IMR-90 (cell line): ENCODE results near the gene CRIM1. TPM values are rescaled to one million over a fixed set of nuclear protein-coding genes. Genes with fewer than 3 reads are reported as not detected.

ENCODE experiments used
- ATAC-seq: fragments of 200-7000 bp; cut with Tn5 transposase; 2 replicates; pipeline ENCODE4 v1.9.1; 2020; ENCODE audit warnings: low read depth, mild to moderate bottlenecking, moderate library complexity
- BruUV-seq: library from RNA; stranded (reverse); fragments of 400-500 nt; replicated peaks from 2 replicates; lab custom pipeline; 2021; lab: Mats Ljungman, UMichigan
- CTCF ChIA-PET: fragments of 300-600 bp; formaldehyde crosslinking; extraction: SDS; loops from one replicate; lab custom pipeline; 2021; ENCODE audit warnings: antibody characterized with exemption; lab: Yijun Ruan, JAX
- POLR2A ChIA-PET: fragments of 300-600 bp; sonication (Branson Sonifier 250); formaldehyde crosslinking; loops from one replicate; lab custom pipeline; 2022; ENCODE audit warnings: antibody characterized with exemption; ENCODE audit not compliant: unreplicated experiment; lab: Charles Lee
- DNase-seq: peaks from one replicate; pipeline ENCODE4 v3.0.0; 2013
- H2AFZ ChIP-seq: replicated peaks from 2 replicates; pipeline ENCODE3; 2013; ENCODE audit warnings: low read length, mild to moderate bottlenecking; ENCODE audit not compliant: poor library complexity
- H2AK5ac ChIP-seq: 2 replicates; pipeline ENCODE4 v1.6.1; 2013; ENCODE audit warnings: low read depth, low read length, inconsistent platforms
- H2AK9ac ChIP-seq: replicated peaks from 2 replicates; pipeline ENCODE3; 2013; ENCODE audit warnings: mild to moderate bottlenecking, low read depth, low read length, moderate library complexity; ENCODE audit not compliant: poor library complexity
- H2BK120ac ChIP-seq: 2 replicates; pipeline ENCODE4 v1.6.1; 2013; ENCODE audit warnings: low read depth, low read length, inconsistent platforms
- H2BK15ac ChIP-seq: 3 replicates; pipeline ENCODE4 v1.6.1; 2013; ENCODE audit warnings: low read depth, low read length, inconsistent platforms
- H2BK20ac ChIP-seq: 2 replicates; pipeline ENCODE4 v1.6.1; 2013; ENCODE audit warnings: low read depth, mild to moderate bottlenecking, inconsistent platforms, low read length, moderate library complexity
- H2BK5ac ChIP-seq: 2 replicates; pipeline ENCODE4 v1.6.1; 2013; ENCODE audit warnings: mild to moderate bottlenecking, low read depth, low read length, inconsistent platforms; ENCODE audit not compliant: poor library complexity, severe bottlenecking
- H3K14ac ChIP-seq: replicated peaks from 2 replicates; pipeline ENCODE4 v1.6.1; 2013; ENCODE audit warnings: low read depth, low read length, inconsistent platforms
- H3K18ac ChIP-seq: 2 replicates; pipeline ENCODE4 v1.6.1; 2013; ENCODE audit warnings: low read depth, low read length, control low read depth
- H3K23ac ChIP-seq: 2 replicates; pipeline ENCODE4 v1.6.1; 2013; ENCODE audit warnings: low read depth, low read length, inconsistent platforms
- H3K27ac ChIP-seq: 2 replicates; pipeline ENCODE4 v1.5.1; 2013; ENCODE audit warnings: mild to moderate bottlenecking, control low read depth, low read length; ENCODE audit not compliant: insufficient read depth
- H3K27me3 ChIP-seq: 2 replicates; pipeline ENCODE4 v1.6.1; 2013; ENCODE audit warnings: low read length; ENCODE audit not compliant: control insufficient read depth, insufficient read depth
- H3K36me3 ChIP-seq: 2 replicates; pipeline ENCODE4 v1.6.1; 2013; ENCODE audit warnings: low read length, mixed read lengths; ENCODE audit not compliant: control insufficient read depth, insufficient read depth
- H3K4ac ChIP-seq: 2 replicates; pipeline ENCODE4 v1.6.1; 2013; ENCODE audit warnings: low read depth, low read length, inconsistent platforms
- H3K4me1 ChIP-seq: 2 replicates; pipeline ENCODE4 v1.6.1; 2013; ENCODE audit warnings: low read length, mixed read lengths; ENCODE audit not compliant: control insufficient read depth, insufficient read depth
- H3K4me2 ChIP-seq: 2 replicates; pipeline ENCODE4 v1.6.1; 2013; ENCODE audit warnings: low read depth, mild to moderate bottlenecking, control low read depth, low read length, moderate library complexity
- H3K4me3 ChIP-seq: 2 replicates; pipeline ENCODE4 v1.5.1; 2013; ENCODE audit warnings: low read depth, mild to moderate bottlenecking, control low read depth, low read length, moderate library complexity; ENCODE audit not compliant: insufficient read depth
- H3K56ac ChIP-seq: 2 replicates; pipeline ENCODE4 v1.6.1; 2013; ENCODE audit warnings: low read length, inconsistent platforms; ENCODE audit not compliant: insufficient read depth; ENCODE audit errors: extremely low read depth
- H3K79me1 ChIP-seq, 2 experiments: 2 replicates each; pipeline ENCODE4 v1.6.1; 2013; ENCODE audit warnings: low read length in 2 of 2, inconsistent platforms in 1 of 2, low read depth in 1 of 2
- H3K9ac ChIP-seq: 2 replicates; pipeline ENCODE4 v1.6.1; 2013; ENCODE audit warnings: low read depth, low read length, control low read depth
- H3K9me1 ChIP-seq: 2 replicates; pipeline ENCODE4 v1.6.1; 2013; ENCODE audit warnings: low read length, inconsistent platforms; ENCODE audit not compliant: insufficient read depth
- H3K9me3 ChIP-seq: 2 replicates; pipeline ENCODE4 v1.6.1; 2013; ENCODE audit warnings: low read length; ENCODE audit not compliant: control insufficient read depth, insufficient read depth
- H4K20me1 ChIP-seq: 2 replicates; pipeline ENCODE4 v1.6.1; 2013; ENCODE audit warnings: low read length, inconsistent platforms; ENCODE audit not compliant: insufficient read depth
- H4K5ac ChIP-seq: 2 replicates; pipeline ENCODE4 v1.6.1; 2013; ENCODE audit warnings: mild to moderate bottlenecking, low read depth, low read length, control low read depth
- H4K8ac ChIP-seq, 2 experiments: 2 replicates each; pipeline ENCODE4 v1.6.1; 2013; ENCODE audit warnings: low read depth in 2 of 2, low read length in 2 of 2, control low read depth in 1 of 2, inconsistent platforms in 1 of 2
- H4K91ac ChIP-seq: 2 replicates; pipeline ENCODE4 v1.6.1; 2013; ENCODE audit warnings: low read depth, low read length, inconsistent platforms; ENCODE audit not compliant: insufficient read depth
- BHLHE40 ChIP-seq: fragments of 150-350 bp; IDR thresholded peaks from 2 replicates; pipeline ENCODE4 v1.6.1; 2016; ENCODE audit warnings: mild to moderate bottlenecking, low read depth, low read length
- CEBPB ChIP-seq: IDR thresholded peaks from 2 replicates; pipeline ENCODE4 v1.6.1; 2012; ENCODE audit warnings: low read depth, low read length, improper control_type of control experiment
- CHD1 ChIP-seq: IDR thresholded peaks from 2 replicates; pipeline ENCODE4 v1.6.1; 2012; ENCODE audit warnings: low read depth, low read length, improper control_type of control experiment
- FOS ChIP-seq: fragments of 150-350 bp; IDR thresholded peaks from 2 replicates; pipeline ENCODE4 v1.6.1; 2016; ENCODE audit warnings: low read depth, low read length
- MAFK ChIP-seq: IDR thresholded peaks from 2 replicates; pipeline ENCODE4 v1.6.1; 2012; ENCODE audit warnings: low read depth, low read length, improper control_type of control experiment
- MAZ ChIP-seq: IDR thresholded peaks from 2 replicates; pipeline ENCODE4 v1.6.1; 2012; ENCODE audit warnings: low read depth, mild to moderate bottlenecking, low read length, improper control_type of control experiment, moderate library complexity, borderline replicate concordance
- MXI1 ChIP-seq: IDR thresholded peaks from 2 replicates; pipeline ENCODE4 v1.6.1; 2012; ENCODE audit warnings: low read depth, mild to moderate bottlenecking, low read length, moderate library complexity, borderline replicate concordance
- NFE2L2 ChIP-seq: fragments of 150-350 bp; IDR thresholded peaks from 2 replicates; pipeline ENCODE4 v1.6.1; 2016; ENCODE audit warnings: low read depth, mild to moderate bottlenecking, low read length
- POLR2A ChIP-seq: IDR thresholded peaks from 2 replicates; pipeline ENCODE4 v1.6.1; 2012; ENCODE audit warnings: mild to moderate bottlenecking, low read depth, low read length
- RAD21 ChIP-seq: IDR thresholded peaks from 2 replicates; pipeline ENCODE4 v1.6.1; 2012; ENCODE audit warnings: low read length, improper control_type of control experiment
- RCOR1 ChIP-seq: IDR thresholded peaks from 2 replicates; pipeline ENCODE4 v1.6.1; 2012; ENCODE audit warnings: mild to moderate bottlenecking, low read length, improper control_type of control experiment; ENCODE audit not compliant: insufficient replicate concordance
- RFX5 ChIP-seq: IDR thresholded peaks from 2 replicates; pipeline ENCODE4 v1.8.0; 2012; ENCODE audit warnings: low read depth, mild to moderate bottlenecking, low read length, moderate library complexity
- SMC3 ChIP-seq: fragments of 150-350 bp; IDR thresholded peaks from 2 replicates; pipeline ENCODE4 v1.6.1; 2016; ENCODE audit warnings: low read depth, mild to moderate bottlenecking, antibody characterized with exemption, low read length, moderate library complexity
- WGBS, 2 experiments: methylation state at CpG; one replicate each; pipeline versions ENCODE4 v1.1.5 to v1.1.7; 2013; ENCODE audit warnings: missing lambda C conversion rate in 2 of 2; ENCODE audit not compliant: insufficient read length in 1 of 2; ENCODE audit errors: extremely low coverage in 2 of 2; 5-methylcytosine and 5-hydroxymethylcytosine counted together
- dilution Hi-C: fragments of 300-500 bp; cut with HindIII; formaldehyde crosslinking; loops from one replicate; pipeline ENCODE4 v1.14.3; 2018; ENCODE audit warnings: low sequenced_read_pairs; ENCODE audit not compliant: unreplicated experiment
- in situ Hi-C: fragments of 300-500 bp; cut with MboI; formaldehyde crosslinking; loops from 3 replicates; pipeline ENCODE4 v1.14.3; 2019; ENCODE audit warnings: low sequenced_read_pairs, inconsistent platforms, mixed read lengths
- intact Hi-C: fragments of 100-400 bp; cut with micrococcal nuclease; formaldehyde crosslinking; loops from 2 replicates; pipeline ENCODE4 v1.10.0; 2022
- polyA plus RNA-seq, 3 experiments: library from polyadenylated mRNA; depleted of rRNA; stranded (reverse); fragments of >200 nt; gene quantifications; 2 replicates each; pipeline ENCODE4 v1.2.3, GENCODE V29; 2012; ENCODE audit warnings: low replicate concordance in 1 of 3
- total RNA-seq: library from RNA; depleted of rRNA; stranded (reverse); fragments of >200 nt; gene quantifications from 2 replicates; pipeline ENCODE4 v1.2.3, GENCODE V29; 2012
- TF ChIP-seq, protein P1 (sequence below): fragments of 150-350 bp; IDR thresholded peaks from 2 replicates; pipeline ENCODE4 v1.6.1; 2017; ENCODE audit warnings: mild to moderate bottlenecking, antibody characterized with exemption, low read length, low read depth
- TF ChIP-seq, protein P2 (sequence below): conservative IDR thresholded peaks from 2 replicates; pipeline ENCODE4 v1.5.1; 2012; ENCODE audit warnings: mild to moderate bottlenecking, low read depth, low read length, improper control_type of control experiment
- TF ChIP-seq, protein P3 (sequence below): fragments of 150-350 bp; IDR thresholded peaks from 2 replicates; pipeline ENCODE4 v1.6.1; 2016; ENCODE audit warnings: low read depth, mild to moderate bottlenecking, low read length, moderate library complexity, borderline replicate concordance

The CRIM1 gene
- total and polyA plus RNA-seq, 2 of the 4 experiments (the other 2 are of a cell fraction): 285 to 490 TPM

DNA sequence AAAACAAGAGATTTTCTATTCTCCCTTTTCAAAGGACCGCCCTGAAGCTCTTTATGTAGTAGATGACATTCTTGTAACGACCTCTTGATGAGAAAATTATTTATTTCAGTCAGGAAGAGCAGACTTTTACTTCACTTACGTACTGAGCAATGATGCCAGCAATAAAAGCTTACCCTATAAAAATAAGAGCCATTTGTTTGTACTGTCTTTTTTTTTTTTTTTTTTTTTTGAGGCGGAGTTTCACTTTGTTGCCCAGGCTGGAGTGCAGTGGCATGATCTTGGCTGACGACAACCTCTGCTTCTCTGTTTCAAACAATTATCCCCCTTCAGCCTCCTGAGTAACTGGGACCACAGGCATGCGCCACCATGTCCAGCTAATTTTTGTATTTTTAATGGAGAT is 39.2 kb downstream of the CRIM1 start:
- Histone ChIP-seq H3K4me1 (peaks cover 25% of the 10 kb centered on the region), H3K23ac (no peak overlapping the region), H3K79me1 (peaks cover 20 to 61% of the 10 kb centered on the region in 2 experiments), H4K8ac (no peak overlapping the region), H3K4ac (no peak overlapping the region), H3K27me3 (no peaks in the 10 kb centered on the region), H4K5ac (no peak overlapping the region), H3K27ac (no peak overlapping the region), H2BK120ac (no peak overlapping the region), H3K4me2 (no peak overlapping the region), H2BK5ac (no peak overlapping the region), H3K36me3 (peaks cover 11% of the 10 kb centered on the region), H2BK20ac (no peak overlapping the region), H2AFZ (no peak overlapping the region), H3K9me3 (no peaks in the 10 kb centered on the region), H3K9ac (no peak overlapping the region), H2AK9ac (no peak overlapping the region), H4K91ac (no peak overlapping the region), H3K4me3 (no peak overlapping the region), H3K18ac (no peak overlapping the region), H3K56ac (no peak overlapping the region), H2BK15ac (no peak overlapping the region), H3K14ac (no peak overlapping the region), H2AK5ac (no peak overlapping the region), H4K20me1 (peaks cover 67% of the 10 kb centered on the region), H3K9me1 (peaks cover 30% of the 10 kb centered on the region)
- CTCF ChIA-PET: no interaction called here
- POLR2A ChIA-PET: no interaction called here
- in situ Hi-C loops (no loop called here), intact Hi-C loops (no loop called here), dilution Hi-C loops (no loop called here)
- ATAC-seq: no peak
- DNase-seq: no peak
- TF ChIP-seq POLR2A: no peak; the same call in 1 of the 2 replicates
- no peak for TF ChIP-seq SMC3
- TF ChIP-seq RFX5: no peak
- TF ChIP-seq, protein P1, sequence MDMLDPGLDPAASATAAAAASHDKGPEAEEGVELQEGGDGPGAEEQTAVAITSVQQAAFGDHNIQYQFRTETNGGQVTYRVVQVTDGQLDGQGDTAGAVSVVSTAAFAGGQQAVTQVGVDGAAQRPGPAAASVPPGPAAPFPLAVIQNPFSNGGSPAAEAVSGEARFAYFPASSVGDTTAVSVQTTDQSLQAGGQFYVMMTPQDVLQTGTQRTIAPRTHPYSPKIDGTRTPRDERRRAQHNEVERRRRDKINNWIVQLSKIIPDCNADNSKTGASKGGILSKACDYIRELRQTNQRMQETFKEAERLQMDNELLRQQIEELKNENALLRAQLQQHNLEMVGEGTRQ: no peak
- TF ChIP-seq MXI1: no peak
- no peak for TF ChIP-seq MAFK
- TF ChIP-seq RAD21: no peak
- no peak for TF ChIP-seq MAZ
- no peak for TF ChIP-seq NFE2L2
- TF ChIP-seq, protein P2, sequence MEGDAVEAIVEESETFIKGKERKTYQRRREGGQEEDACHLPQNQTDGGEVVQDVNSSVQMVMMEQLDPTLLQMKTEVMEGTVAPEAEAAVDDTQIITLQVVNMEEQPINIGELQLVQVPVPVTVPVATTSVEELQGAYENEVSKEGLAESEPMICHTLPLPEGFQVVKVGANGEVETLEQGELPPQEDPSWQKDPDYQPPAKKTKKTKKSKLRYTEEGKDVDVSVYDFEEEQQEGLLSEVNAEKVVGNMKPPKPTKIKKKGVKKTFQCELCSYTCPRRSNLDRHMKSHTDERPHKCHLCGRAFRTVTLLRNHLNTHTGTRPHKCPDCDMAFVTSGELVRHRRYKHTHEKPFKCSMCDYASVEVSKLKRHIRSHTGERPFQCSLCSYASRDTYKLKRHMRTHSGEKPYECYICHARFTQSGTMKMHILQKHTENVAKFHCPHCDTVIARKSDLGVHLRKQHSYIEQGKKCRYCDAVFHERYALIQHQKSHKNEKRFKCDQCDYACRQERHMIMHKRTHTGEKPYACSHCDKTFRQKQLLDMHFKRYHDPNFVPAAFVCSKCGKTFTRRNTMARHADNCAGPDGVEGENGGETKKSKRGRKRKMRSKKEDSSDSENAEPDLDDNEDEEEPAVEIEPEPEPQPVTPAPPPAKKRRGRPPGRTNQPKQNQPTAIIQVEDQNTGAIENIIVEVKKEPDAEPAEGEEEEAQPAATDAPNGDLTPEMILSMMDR: no peak
- no peak for TF ChIP-seq FOS
- TF ChIP-seq CHD1: no peak
- TF ChIP-seq CEBPB: no peak
- TF ChIP-seq, protein P3, sequence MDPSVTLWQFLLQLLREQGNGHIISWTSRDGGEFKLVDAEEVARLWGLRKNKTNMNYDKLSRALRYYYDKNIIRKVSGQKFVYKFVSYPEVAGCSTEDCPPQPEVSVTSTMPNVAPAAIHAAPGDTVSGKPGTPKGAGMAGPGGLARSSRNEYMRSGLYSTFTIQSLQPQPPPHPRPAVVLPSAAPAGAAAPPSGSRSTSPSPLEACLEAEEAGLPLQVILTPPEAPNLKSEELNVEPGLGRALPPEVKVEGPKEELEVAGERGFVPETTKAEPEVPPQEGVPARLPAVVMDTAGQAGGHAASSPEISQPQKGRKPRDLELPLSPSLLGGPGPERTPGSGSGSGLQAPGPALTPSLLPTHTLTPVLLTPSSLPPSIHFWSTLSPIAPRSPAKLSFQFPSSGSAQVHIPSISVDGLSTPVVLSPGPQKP: no peak
- no peak for TF ChIP-seq BHLHE40
- no peak for TF ChIP-seq RCOR1
- no CpG with 5 or more reads among the region's 6 CpGs for WGBS, 2 experiments
- BruUV-seq: no TSS peak
